HuH-7.5 (cell line): Measurements from ENCODE around the gene CDK17.
"Not testable (repeated sequence)": the region's sequence is repeated elsewhere in the genome, so short reads cannot be mapped to it uniquely, and the experiment has no call there.

Experiments used
- DNase-seq: peaks from one replicate; pipeline ENCODE4 v3.0.0; 2011; ENCODE audit warnings: low spot score

CDK17 gene

DNA sequence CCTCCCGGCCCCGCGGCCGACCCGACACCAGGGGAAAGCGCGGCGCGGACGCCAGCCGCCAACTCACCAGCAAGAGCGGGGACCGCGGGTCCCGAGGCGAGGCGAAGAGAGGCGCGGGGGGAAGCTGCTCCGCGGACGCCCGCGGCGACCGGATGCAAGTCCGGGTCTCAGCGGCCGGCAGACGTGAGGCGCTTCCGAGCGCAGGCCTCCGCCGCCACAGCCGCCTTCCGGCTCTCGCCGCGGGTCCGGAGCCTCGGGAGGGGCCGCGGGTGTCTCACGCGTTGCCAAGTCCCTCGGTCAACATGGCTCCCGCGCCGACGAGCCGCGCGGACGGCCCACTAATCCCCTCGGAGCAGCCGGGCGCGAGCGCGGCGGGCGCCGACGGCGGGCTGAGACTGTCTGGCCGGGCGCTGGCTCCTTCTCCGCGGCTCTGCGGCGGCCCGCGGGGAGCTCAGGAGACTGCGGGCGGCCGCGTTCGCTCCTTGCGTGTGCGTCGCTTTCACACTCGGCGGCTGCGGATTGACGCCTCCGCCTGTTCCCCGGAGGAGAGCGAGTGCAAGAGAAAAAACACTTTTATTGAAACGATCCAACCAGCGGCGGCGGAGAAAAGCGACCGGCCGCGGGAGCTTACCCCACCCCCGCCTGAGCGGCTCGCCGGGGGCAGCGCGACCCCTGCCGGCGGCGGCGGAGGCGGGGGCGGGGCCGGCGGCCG lies at the start of gene CDK17:
CDK17 (minus strand) TSS at position 521 of the 712 bp plus-strand sequence. CDS start 65,603 bp downstream, outside the sequence.
- peak; percentile 83 for DNase-seq

- no peak for DNase-seq
Observed at GRCh38 chr12:96448300-96448699, 48.1 kb upstream of the CDK17 start.

- DNase-seq, result no peak
Observed at GRCh38 chr12:96447256-96447655, 47.0 kb upstream of the CDK17 start.

GRCh38 chr12:96445691-96446583 lies 45.7 kb upstream of the CDK17 start:
- DNase-seq, result no peak

DNA sequence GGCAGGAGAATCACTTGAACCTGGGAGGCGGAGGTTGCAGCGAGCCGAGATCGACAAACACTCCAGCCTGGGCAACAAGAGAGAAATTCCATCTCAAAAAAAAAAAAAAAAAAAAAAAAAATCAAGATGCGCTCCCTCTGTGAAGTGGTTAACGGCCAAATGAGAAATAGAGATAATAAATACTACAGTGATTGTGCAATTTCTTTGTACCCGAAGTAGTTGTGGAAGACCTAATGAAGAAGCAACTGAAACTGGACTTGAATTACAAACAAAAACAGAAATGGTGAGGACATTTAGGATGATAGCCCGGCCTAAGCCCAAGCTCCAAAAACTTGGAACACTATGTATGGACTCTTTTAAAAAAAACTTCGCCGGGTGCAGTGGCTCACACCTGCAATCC lies 44.2 kb upstream of the CDK17 start:
- no peak for DNase-seq

GRCh38 chr12:96442906-96443305 lies 42.7 kb upstream of the CDK17 start:
- DNase-seq, result no peak

DNA sequence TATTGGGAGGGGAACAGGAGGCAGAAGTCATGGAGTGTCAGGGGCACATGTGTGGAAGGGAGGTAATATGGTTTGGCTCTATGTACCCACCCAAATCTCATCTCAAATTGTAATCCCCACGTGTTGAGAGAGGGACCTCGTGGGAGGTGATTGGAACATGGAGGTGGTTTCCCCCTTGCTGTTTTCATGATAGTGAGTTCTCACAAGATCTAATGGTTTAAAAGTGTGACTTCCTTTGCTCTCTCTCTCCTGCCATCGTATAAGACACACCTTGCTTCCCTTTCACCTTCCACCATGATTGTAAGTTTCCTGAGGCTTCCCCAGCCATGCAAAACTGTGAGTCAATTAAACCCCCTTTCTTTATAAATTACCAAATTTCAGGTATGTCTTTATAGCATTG lies 41.6 kb upstream of the CDK17 start:
- DNase-seq, result no peak

- DNase-seq, result no peak
Observed at GRCh38 chr12:96438330-96438729, 38.1 kb upstream of the CDK17 start.

GRCh38 chr12:96437171-96437445 lies 36.9 kb upstream of the CDK17 start:
- DNase-seq, result no peak

GRCh38 chr12:96436366-96437170 lies 36.3 kb upstream of the CDK17 start:
- DNase-seq, result no peak

- DNase-seq, result no peak
Observed at GRCh38 chr12:96434107-96434506, 33.9 kb upstream of the CDK17 start.

GRCh38 chr12:96432496-96433321 lies 32.5 kb upstream of the CDK17 start:
- DNase-seq, result not testable (repeated sequence)

DNA sequence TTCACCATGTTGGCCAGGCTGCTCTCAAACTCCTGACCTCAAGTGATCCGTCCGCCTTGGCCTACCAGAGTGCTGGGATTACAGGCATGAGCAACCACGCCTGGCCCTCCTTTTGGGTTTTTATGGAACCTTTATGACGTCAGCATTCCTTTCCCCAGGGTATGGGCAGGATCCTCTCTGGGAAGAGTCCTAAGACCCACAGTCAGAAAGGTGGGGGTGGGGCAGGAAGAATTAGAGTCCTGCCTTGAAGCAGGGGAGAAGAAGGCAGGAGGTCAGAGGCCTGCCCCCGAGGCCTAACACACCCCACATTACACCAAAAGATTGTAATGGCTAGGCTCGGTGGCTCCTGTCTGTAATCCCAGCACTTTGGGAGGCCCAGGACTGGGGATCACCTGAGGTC lies 30.8 kb upstream of the CDK17 start:
- no peak for DNase-seq

DNA sequence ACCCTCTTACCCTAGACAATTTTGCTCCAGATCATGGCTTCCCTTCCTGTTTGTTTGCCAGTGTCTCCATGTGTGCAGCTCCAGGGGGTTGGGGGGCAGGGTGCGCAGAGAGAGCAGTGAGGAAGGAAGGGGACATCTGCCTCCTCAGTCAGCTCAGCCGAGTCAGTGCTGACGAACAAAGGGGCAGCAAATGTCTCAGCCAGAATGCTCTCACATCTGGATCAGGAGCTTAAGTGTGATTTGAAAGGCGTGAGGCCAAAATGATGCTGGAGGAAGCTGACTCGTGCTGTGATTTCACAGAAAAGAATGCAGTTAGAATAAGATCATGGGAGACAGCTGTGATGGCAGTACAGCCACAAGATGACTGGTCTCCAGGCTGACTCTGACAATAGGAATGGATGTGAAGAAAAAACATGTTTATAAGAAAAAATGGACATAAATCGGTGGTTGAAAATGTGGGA lies 27.1 kb upstream of the CDK17 start:
- DNase-seq, result no peak

GRCh38 chr12:96425951-96426350 lies 25.7 kb upstream of the CDK17 start:
- DNase-seq, result no peak

GRCh38 chr12:96425321-96425720 lies 25.1 kb upstream of the CDK17 start:
- no peak for DNase-seq

DNA sequence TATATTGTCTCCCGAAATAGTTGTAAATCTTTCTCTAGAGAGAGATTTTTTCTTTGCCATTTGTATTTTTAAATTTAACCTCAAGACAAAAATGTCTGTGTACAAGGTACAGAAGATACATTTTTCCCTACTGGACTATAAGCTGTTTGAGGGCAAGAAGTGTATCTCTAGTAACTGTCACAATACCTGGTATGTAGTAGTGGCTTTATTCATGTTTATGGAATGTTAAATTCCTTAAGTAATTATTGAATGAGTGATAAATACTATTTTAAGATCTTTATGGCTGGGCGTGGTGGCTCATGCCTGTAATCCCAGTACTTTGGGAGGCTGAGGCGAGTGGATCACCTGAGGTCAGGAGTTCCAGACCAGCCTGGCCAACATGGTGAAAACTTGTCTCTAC lies 24.4 kb upstream of the CDK17 start:
- no peak for DNase-seq

GRCh38 chr12:96422192-96422591 lies 22.0 kb upstream of the CDK17 start:
- no peak for DNase-seq

- no peak for DNase-seq
Observed at GRCh38 chr12:96421014-96421413, 20.8 kb upstream of the CDK17 start.

GRCh38 chr12:96420277-96420835 lies 20.1 kb upstream of the CDK17 start:
- no peak for DNase-seq

GRCh38 chr12:96419576-96420276 lies 19.5 kb upstream of the CDK17 start:
- no peak for DNase-seq
